GM12878 (cell line): ENCODE measurements around the gene ABR. TPM values are rescaled to one million over a fixed set of nuclear protein-coding genes. Genes with fewer than 3 reads are reported as not detected.
A peak's percentile ranks its signal among the peaks of the same experiment; 100 is the strongest.

Experiments used
- ATAC-seq: fragments of 200-7000 bp; cut with Tn5 transposase; 3 replicates; pipeline ENCODE4 v1.9.1; 2020; ENCODE audit warnings: mild to moderate bottlenecking, moderate library complexity
- BruUV-seq: library from RNA; stranded (reverse); fragments of 400-500 nt; replicated peaks from 2 replicates; lab custom pipeline; 2021; lab: Mats Ljungman, UMichigan
- CTCF ChIA-PET: fragments of 300-600 bp; sonication (Branson Sonifier 250); formaldehyde crosslinking; extraction: SDS; loops from one replicate; lab custom pipeline; 2021; ENCODE audit warnings: inconsistent platforms; lab: Yijun Ruan, JAX
- POLR2A ChIA-PET: fragments of 350-600 bp; formaldehyde crosslinking; extraction: SDS; loops from one replicate; lab custom pipeline; 2021; ENCODE audit warnings: inconsistent platforms; lab: Charles Lee
- RAD21 ChIA-PET: fragments of 300-600 bp; sonication (Branson Sonifier 250); formaldehyde crosslinking; loops from one replicate; lab custom pipeline; 2023; ENCODE audit warnings: antibody characterized with exemption; ENCODE audit not compliant: unreplicated experiment; lab: Charles Lee
- SMC1A ChIA-PET: fragments of 300-600 bp; sonication (Branson Sonifier 250); formaldehyde crosslinking; loops from one replicate; lab custom pipeline; 2023; ENCODE audit not compliant: unreplicated experiment, uncharacterized antibody; lab: Charles Lee
- DNase-seq: peaks from one replicate; pipeline ENCODE4 v3.0.0-alpha.2; 2011; ENCODE audit warnings: low read depth, low spot score
- FAIRE-seq: peaks from 3 replicates; lab custom pipeline; 2011; peaks lifted over from hg19 to GRCh38; lab: Jason Lieb, UNC
- H2AFZ ChIP-seq: 2 replicates; pipeline ENCODE4 v1.6.0; 2011; ENCODE audit warnings: low read depth, low read length, control low read depth; ENCODE audit not compliant: control insufficient read depth
- H3K27ac ChIP-seq: 2 replicates; pipeline ENCODE4 v1.5.1; 2011; ENCODE audit warnings: control low read depth; ENCODE audit not compliant: control insufficient read depth, insufficient read depth
- H3K27me3 ChIP-seq, 2 experiments: replicated peaks in 1 of 2; 2 replicates each; pipeline versions ENCODE4 v1.6.0 to v1.6.1; 2011; ENCODE audit warnings: low read length in 1 of 2; ENCODE audit not compliant: control insufficient read depth in 2 of 2, insufficient read depth in 2 of 2
- H3K36me3 ChIP-seq, 2 experiments: 2 replicates each; pipeline ENCODE4 v1.5.1; 2011; ENCODE audit warnings: low read length in 1 of 2; ENCODE audit not compliant: control insufficient read depth in 2 of 2, insufficient read depth in 2 of 2
- H3K4me1 ChIP-seq: 2 replicates; pipeline ENCODE4 v1.6.1; 2011; ENCODE audit warnings: mild to moderate bottlenecking, low read length, moderate library complexity, mixed read lengths; ENCODE audit not compliant: control insufficient read depth, insufficient read depth
- H3K4me2 ChIP-seq: 2 replicates; pipeline ENCODE4 v1.6.0; 2011; ENCODE audit warnings: control low read depth; ENCODE audit not compliant: control insufficient read depth, insufficient read depth
- H3K4me3 ChIP-seq: fragments of 200-600 bp; sonication (generic); 2 replicates; pipeline ENCODE4 v1.5.1; 2016
- H3K79me2 ChIP-seq: 2 replicates; pipeline ENCODE4 v1.6.0; 2011; ENCODE audit warnings: low read length; ENCODE audit not compliant: control insufficient read depth, insufficient read depth
- H3K9ac ChIP-seq: 2 replicates; pipeline ENCODE4 v1.8.0; 2011; ENCODE audit warnings: low read length, control low read depth, mixed read lengths; ENCODE audit not compliant: control insufficient read depth, insufficient read depth
- H3K9me3 ChIP-seq: replicated peaks from 3 replicates; pipeline ENCODE4 v1.5.1; 2011; ENCODE audit warnings: mild to moderate bottlenecking, low read length; ENCODE audit not compliant: control insufficient read depth, insufficient read depth
- H4K20me1 ChIP-seq: 2 replicates; pipeline ENCODE4 v1.6.0; 2011; ENCODE audit not compliant: control insufficient read depth, insufficient read depth
- BHLHE40 ChIP-seq, 2 experiments: fragments of 450-650 bp in 1 of 2; IDR thresholded peaks; 2 replicates each; pipeline ENCODE4 v1.6.1; 2011 to 2017; ENCODE audit warnings: low read depth in 2 of 2, borderline replicate concordance in 1 of 2, improper control_type of control experiment in 1 of 2, low read length in 1 of 2, mild to moderate bottlenecking in 1 of 2
- FOXM1 ChIP-seq: IDR thresholded peaks from 2 replicates; pipeline ENCODE4 v1.6.1; 2012; ENCODE audit warnings: low read depth, mild to moderate bottlenecking, inconsistent platforms, low read length, moderate library complexity
- NR2C1 ChIP-seq: fragments of 450-650 bp; IDR thresholded peaks from 2 replicates; pipeline ENCODE4 v1.6.1; 2017; ENCODE audit warnings: antibody characterized with exemption, mild to moderate bottlenecking, moderate library complexity
- NR2C2 ChIP-seq: IDR thresholded peaks from 2 replicates; pipeline ENCODE4 v1.6.1; 2011; ENCODE audit warnings: borderline replicate concordance, low read depth; ENCODE audit not compliant: control insufficient read depth, insufficient read length
- RAD51 ChIP-seq: fragments of 450-650 bp; IDR thresholded peaks from 2 replicates; pipeline ENCODE4 v1.6.1; 2016; ENCODE audit warnings: moderate library complexity, mild to moderate bottlenecking, inconsistent platforms
- YY1 ChIP-seq: IDR thresholded peaks from 2 replicates; pipeline ENCODE4 v1.6.1; 2011; ENCODE audit warnings: low read depth, mild to moderate bottlenecking, low read length
- ZNF622 ChIP-seq: fragments of 450-650 bp; IDR thresholded peaks from 2 replicates; pipeline ENCODE4 v1.6.1; 2017; ENCODE audit warnings: mild to moderate bottlenecking, inconsistent platforms
- WGBS: methylation state at CpG from one replicate; pipeline ENCODE4 v1.1.6; 2016; ENCODE audit warnings: low lambda C conversion rate; ENCODE audit not compliant: insufficient replicate concordance, insufficient coverage; ENCODE audit errors: missing lambda C conversion rate; 5-methylcytosine and 5-hydroxymethylcytosine counted together
- in situ Hi-C: fragments of 300-500 bp; cut with MboI; formaldehyde crosslinking; loops from 9 replicates; pipeline ENCODE4 v1.14.3; 2018; ENCODE audit warnings: mixed read lengths
- intact Hi-C: fragments of 100-400 bp; cut with micrococcal nuclease; formaldehyde crosslinking; loops from one replicate; pipeline ENCODE4 v1.14.2; 2022; ENCODE audit not compliant: unreplicated experiment
- polyA plus RNA-seq, 11 experiments: library from polyadenylated mRNA; depleted of rRNA in 4 of 11; unstranded in 6 of 11; stranded (reverse) in 5 of 11; fragments of >200 nt; fragmentation: Nextera tagmentation in 4 of 11; fragmentation: Illumina TruSeq in 1 of 11; extraction: Ambion mirVana in 4 of 11; extraction: Trizol in 1 of 11; gene quantifications; 1 replicate in 1 of 11; 2 replicates in 10 of 11; pipeline versions ENCODE4 v1.2.1 to v1.2.3, GENCODE V29; 2011 to 2016; ENCODE audit warnings: inconsistent platforms in 2 of 11, missing spikeins in 2 of 11, low read depth in 1 of 11
- total RNA-seq, 4 experiments: library from RNA; depleted of rRNA in 3 of 4; stranded (reverse); fragments of >200 nt in 3 of 4; fragmentation: Illumina TruSeq in 1 of 4; extraction: Trizol in 1 of 4; gene quantifications; 2 replicates each; pipeline versions ENCODE4 v1.2.1 to v1.2.3, GENCODE V29; 2013 to 2021

Gene ABR
- total and polyA plus RNA-seq, 10 of the 15 experiments (the other 5 are each of a cell fraction or from before 2014, with no cell fraction given): 1.4 to 112 (median 30.0) TPM

GRCh38 chr17:1120596-1121441 is 59.0 kb downstream of the ABR start:
- ChIA-PET CTCF (interaction anchor here (1.1 to 6.2 kb wide), 4 partner anchors 45 to 212 kb away, joined by 3 to 115 read pairs (median 20); no protein-coding TSS in a partner anchor), POLR2A (no interaction called here), RAD21 (interaction anchor here (2.2 to 3.1 kb wide), 3 partner anchors 61 to 77 kb away, joined by 11 to 24 read pairs (median 14); no protein-coding TSS in a partner anchor), SMC1A (interaction anchor here (1.6 to 1.8 kb wide), 2 partner anchors 65 to 67 kb away, joined by 4 to 5 read pairs; no protein-coding TSS in a partner anchor)
- no peak overlapping the region for H3K27ac ChIP-seq
- H3K4me3 ChIP-seq: no peak overlapping the region
- ATAC-seq (no peak), DNase-seq (no peak), FAIRE-seq (no peak)
- 90% methylated on average over 12 of the region's 12 CpGs for WGBS
- H3K9ac ChIP-seq: no peak overlapping the region
- intact Hi-C loops (loop anchor here (5.0 kb wide), 2 partner anchors 136 to 211 kb away; no protein-coding TSS in a partner anchor), in situ Hi-C loops (loop anchor here (5.0 to 10.0 kb wide), 2 partner anchors 76 to 214 kb away; no protein-coding TSS in a partner anchor)
- no peaks in the 10 kb centered on the region for H4K20me1 ChIP-seq
- peaks cover 6% of the 10 kb centered on the region for H3K4me1 ChIP-seq
- peaks cover 5 to 6% of the 10 kb centered on the region in 2 experiments; a peak in 3 of 4 replicates for H3K36me3 ChIP-seq
- H3K9me3 ChIP-seq: no peaks in the 10 kb centered on the region
- no peak overlapping the region for H2AFZ ChIP-seq
- no peaks in the 10 kb centered on the region for H3K27me3 ChIP-seq
- TF ChIP-seq NR2C1: no peak
- no peak for TF ChIP-seq FOXM1
- peaks cover 6% of the 10 kb centered on the region for H3K79me2 ChIP-seq
- BruUV-seq: no TSS peak
- H3K4me2 ChIP-seq: no peak overlapping the region

- no peak overlapping the region for H3K9ac ChIP-seq
- 63% methylated on average over 8 of the region's 8 CpGs for WGBS
- ChIA-PET POLR2A (no interaction called here), CTCF (interaction anchor here (1.9 to 6.2 kb wide), 3 partner anchors 46 to 212 kb away, joined by 12 to 115 read pairs (median 27); no protein-coding TSS in a partner anchor), RAD21 (interaction anchor here (3.1 kb wide), 1 partner anchor 65 kb away, joined by 24 read pairs; no protein-coding TSS in a partner anchor), SMC1A (interaction anchor here (1.6 to 1.8 kb wide), 2 partner anchors 66 to 68 kb away, joined by 4 to 5 read pairs; no protein-coding TSS in a partner anchor)
- no TSS peak for BruUV-seq
- H3K27me3 ChIP-seq: no peaks in the 10 kb centered on the region
- H4K20me1 ChIP-seq: no peaks in the 10 kb centered on the region
- H3K4me1 ChIP-seq: peaks cover 10% of the 10 kb centered on the region
- H3K79me2 ChIP-seq: peaks cover 6% of the 10 kb centered on the region
- no peaks in the 10 kb centered on the region for H3K9me3 ChIP-seq
- in situ Hi-C loops: loop anchor here (5.0 to 10.0 kb wide), 2 partner anchors 77 to 215 kb away; no protein-coding TSS in a partner anchor
- ATAC-seq (no peak), DNase-seq (no peak), FAIRE-seq (no peak)
- intact Hi-C loops: loop anchor here (5.0 kb wide), 2 partner anchors 137 to 212 kb away; no protein-coding TSS in a partner anchor
- no peak overlapping the region for H2AFZ ChIP-seq
- no peak overlapping the region for H3K27ac ChIP-seq
- no peak overlapping the region for H3K4me2 ChIP-seq
- H3K36me3 ChIP-seq: peaks cover 5 to 6% of the 10 kb centered on the region in 2 experiments; a peak in 3 of 4 replicates
- no peak overlapping the region for H3K4me3 ChIP-seq
- TF ChIP-seq BHLHE40 (IDR thresholded peaks at IDR 0.05; ENCODE audit: borderline replicate concordance in 1 of 2, low read depth in 2 of 2, low read length in 1 of 2) (peak in 1 of 2 experiments; percentile 28; a peak in 2 of 4 replicates), NR2C2 (no peak), ZNF622 (no peak), YY1 (no peak), RAD51 (no peak)
These were observed 59.9 kb downstream of the ABR start for GRCh38 chr17:1119924-1120323.
